ENCODE data around the gene TMEM115.

TMEM115 gene

DNA sequence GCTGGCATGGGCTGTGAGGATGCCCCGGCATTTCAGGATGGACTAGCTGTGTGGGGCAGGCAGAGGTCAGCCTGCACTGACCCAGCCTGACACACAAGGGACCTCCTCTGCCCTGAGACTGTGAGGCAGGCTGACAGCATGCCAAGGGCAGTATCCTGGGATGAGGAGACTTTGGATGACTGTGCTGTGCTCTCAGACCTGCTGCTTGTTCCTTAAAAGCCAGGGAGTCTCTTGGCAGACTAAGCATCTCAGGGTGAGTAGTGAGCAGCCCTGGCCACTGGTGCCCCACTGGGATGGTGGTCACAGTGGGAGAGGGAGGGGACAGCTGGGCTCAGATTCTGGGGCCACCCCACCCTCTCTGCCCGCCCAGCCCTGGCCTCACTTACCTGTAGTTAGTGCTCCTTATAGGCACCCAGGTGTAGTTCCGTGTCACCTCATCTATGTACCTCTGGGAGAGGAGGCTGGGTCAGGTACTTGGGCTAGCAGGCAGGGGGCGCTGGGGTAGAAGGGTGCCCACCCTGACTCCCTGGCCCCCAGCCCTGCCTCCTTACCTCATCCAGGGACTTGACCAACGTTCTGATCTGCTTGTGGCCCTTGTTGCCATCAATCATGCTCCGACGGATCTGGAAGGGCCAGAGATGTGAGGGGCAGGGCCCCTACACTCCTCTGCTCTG is 16.1 kb upstream of the TMEM115 start:
- DNase-seq: no peak

DNA sequence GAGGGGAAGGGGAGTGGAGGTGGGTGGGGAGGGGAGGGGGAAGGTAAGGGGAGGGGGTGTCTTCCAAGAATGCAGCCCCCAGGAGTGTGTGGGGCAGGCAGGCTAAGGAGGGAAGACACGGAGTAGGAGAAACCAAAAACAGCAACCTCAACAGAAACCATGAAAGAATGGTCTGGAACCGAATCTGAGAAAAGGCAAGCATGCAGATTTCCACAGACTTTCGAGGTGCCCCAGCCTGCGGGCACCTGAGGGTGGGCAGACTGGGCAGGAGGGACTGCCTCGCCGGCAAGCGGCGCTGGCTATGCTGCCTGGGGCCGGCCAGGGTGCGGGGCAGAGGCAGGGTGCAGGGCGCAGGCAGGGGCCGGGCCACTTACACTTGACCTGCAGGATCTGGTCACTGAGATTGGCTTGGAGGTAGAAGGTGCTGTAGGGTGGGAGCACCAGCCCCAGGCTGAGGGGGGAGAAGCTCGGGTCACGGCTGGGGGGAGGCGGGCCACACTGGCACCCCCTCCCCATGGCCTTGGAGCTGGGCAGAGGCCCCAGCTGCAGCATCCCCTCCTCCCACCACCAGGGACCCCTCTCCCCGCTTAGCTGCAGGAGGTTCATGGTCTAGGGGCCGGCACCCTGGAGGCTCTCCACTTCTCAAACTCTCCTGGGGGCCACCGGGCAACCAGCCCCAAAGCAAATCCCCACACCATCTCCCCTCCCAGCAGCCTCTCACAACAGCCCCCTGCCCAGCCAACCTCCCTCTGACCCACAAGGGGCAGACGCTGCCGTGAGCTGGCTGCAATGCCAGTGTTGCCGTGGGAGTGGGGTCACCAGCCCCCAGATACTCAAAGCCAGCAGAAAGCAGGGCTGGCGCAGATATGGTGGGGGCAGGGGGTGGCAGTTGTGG is 15.3 kb upstream of the TMEM115 start:
- DNase-seq: no peak

DNA sequence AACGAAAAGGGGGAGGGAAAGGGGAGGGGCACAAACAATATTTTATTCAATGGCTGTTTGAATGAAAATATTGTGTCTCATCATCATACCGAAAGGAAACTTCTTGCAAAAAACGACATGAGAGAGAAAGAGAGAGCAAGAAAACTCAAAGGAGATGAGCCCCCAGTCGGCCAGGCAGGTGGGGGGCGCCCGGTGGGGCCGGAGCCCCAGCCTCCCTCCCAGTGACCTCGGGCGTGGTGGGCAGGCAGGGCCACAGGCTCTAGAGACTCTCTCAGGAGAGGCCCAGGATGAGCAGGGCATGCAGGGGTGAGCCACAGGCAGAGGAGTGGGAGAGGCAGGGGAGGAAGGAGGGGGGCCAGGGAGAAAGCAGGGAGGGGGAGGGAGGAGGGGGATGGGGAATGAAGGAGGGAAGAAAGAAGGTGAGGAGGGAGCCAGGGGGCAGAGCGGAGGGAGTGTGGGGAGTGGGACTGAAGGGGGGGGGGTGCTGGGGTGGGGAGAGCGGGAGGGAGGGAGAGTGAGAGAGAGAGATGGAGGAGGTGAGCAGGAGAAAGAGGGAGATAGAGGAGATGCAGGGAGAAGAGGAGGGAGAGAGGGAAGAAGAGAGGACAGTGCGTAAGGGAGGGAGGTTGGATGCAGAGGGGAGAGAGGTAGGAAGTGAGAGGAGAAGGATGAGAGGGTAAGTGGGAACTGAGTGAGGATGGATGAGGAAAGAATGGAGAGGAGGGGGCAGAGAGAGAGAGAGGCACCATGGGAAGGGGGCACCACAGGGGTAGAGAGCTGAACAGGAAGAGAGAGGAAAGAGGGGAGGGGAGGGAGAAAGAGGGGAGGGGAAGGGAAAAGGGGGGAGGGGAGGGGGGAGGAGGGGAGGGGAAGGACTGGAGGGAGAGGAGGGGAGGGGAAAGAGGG is 14.1 kb upstream of the TMEM115 start:
- DNase-seq: no peak

DNA sequence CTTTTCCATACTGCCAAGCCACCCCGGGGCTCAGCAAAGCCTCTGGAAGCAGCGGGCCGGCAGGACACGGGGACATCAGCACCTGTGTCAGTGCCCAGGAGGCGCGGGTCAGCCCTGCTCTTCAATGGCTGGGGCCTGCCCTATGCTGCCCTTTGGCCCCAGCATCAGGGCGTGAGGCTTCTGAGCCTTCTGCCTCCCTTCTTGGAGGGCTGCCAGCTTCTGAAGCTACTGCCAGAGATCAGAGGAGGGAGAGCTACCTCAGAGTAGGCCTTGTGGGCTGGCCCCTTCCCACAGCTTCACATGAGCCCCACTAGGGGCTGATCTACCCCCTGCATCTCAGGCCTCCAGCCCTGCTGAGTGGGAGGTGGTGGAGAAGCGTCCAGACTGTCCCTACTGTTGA is 13.0 kb upstream of the TMEM115 start:
- no peak for DNase-seq

DNA sequence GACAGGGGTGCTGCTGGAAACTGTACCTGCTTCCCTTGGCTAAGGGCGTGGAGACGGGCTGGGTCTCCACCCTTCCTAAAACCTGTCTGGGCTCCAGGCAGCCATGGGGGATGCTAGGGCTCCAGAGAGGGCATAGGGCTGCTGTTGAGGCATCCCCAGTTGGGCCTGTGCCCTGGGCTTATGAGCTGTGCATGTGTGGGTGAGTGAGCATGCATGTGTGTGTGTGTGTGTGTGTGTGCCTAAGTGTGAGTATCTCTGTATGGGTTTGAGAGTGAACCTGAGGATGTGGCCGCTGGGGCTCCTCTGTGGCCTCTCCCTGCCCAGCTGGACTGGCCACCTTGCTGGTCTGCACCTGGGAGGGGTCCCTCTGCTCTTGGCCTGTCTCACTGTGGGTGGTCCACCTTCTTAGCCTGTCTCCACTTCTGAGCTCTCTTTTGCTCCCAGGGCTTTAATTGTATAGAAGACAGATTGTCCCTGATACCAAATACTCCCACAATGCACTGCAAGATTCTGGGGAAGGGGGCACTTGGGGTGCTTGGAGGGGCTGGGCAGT is 11.9 kb upstream of the TMEM115 start:
- no peak for DNase-seq

DNA sequence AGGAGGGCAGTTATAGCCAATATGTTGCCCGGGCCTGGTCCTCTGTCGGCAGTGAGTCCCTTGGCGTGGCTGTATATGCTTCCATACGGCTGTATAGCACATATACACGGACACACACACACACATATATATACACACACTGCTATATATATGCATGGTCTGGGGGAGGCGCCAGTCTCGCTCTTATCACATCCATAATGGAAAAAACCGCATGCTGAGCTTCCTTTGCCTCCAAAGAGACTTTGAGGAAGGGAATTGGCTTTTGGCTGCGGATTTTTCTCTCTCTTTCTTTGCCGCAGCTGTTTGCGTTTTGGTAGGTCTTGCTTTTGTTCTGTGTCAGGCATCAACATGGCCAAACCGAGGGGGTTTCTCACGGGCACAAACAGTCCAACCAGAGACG is 11.3 kb upstream of the TMEM115 start:
- no peak for DNase-seq

DNA sequence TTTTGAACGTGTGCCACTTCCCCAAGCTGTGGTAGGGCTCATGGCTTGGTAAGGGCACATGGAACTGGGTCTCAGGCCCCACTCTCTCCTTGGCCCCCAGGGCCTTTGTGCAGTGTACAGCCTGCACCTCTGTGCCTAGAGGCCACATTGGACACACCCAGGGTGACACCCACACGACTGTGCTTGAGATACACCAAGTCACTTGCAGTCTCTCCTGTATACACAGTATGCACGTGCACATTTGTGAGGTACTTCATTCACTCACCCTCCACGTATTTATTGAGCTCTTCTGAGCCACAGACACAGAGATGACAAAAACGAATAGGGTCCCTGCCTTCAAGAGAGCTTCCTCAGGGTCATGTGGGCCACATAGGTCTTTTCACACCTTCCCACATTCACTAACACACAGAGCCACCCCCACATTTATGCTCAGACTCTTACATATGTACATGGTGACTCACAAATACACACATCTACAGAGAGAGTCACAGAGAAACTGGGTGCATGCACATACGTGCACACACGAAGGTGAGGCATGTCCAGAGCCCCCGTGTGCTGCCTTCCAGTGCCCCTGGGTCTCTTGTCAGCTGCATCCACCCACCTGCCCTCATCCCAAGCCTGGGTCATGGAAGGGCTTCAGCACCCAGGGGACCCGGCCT is 9.8 kb upstream of the TMEM115 start:
- no peak for DNase-seq

DNA sequence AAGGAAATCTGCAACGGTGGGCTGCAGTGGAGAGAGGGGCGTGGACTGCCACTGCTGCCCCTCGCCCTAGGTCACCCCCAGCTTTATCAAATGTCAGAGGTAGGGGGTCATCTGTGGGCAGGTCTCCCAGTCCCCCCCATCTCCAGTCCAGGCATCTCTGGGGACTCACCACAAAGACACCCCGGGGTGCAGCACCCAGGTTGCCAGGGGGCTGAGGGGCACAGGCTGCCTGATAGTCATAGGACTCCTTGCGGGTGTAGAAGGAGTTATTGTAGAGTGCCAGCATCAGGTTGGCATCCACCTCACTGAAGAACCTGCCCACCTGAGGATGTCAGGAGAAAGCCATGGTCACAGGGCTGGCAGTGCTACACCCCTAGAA is 6.5 kb upstream of the TMEM115 start:
- DNase-seq: no peak

DNA sequence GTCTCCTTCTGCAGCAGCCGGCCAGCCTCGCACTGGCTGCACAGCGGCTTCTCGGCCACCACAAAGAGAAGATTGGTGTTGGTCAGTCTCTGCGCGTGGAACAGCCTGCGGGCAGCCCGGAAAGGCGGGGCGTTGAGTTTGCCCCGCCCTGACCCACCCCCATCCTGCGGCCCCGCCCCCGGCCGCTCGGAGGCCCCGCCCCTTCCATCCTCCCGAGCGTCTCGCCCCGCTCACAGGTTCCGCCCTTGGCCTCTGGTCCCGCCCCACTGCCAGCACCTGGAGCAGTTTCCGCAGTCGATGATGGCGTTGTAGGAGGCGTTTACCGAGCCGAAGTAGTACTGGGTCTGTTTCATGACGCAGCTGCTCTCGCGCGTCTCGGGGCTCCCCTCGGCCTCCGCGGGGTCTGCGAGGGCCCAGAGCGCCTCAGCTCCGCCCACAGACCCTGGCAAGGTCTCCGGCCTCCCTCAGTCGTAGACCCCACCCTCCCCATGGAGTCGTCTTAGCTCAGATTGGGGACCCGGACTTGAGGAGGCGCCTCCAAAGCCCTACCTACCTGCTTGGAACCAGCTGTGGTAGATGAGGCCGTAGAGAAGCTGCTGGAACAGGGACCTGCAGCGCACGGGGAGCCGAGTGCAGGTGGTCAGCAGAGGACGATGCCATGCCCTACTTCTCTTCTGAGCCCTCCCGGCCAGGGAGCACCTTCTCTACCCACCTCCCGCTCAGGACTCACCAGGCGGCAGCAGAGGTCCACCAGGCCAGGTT is 5.9 kb upstream of the TMEM115 start:
- DNase-seq: peak; percentile 93

DNA sequence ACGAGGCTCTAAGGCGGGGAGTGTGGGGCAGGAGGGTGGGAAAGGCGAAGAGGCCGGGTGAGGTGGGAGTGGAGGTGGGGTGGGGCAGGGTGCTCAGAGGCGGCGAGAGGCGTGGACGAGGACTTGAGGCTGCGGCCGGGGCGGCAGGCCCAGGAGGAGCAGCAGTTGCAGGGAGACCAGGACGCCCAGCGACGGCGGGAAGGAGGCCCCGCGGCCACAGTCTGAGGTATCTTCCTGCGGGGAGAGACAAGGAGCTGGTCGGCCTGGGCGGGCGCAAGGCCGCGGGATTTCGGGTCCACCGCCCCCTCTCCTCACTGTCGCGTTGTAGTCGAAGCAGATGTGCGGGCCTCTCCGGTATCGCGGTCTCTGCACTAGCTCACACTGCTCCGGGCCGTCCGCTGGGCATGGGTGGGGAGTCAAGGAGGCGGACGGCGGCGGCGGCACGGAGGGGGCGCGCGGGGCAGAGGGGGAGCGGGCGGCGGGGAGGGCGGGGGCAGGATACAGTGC is 5.3 kb upstream of the TMEM115 start:
- no peak for DNase-seq

DNA sequence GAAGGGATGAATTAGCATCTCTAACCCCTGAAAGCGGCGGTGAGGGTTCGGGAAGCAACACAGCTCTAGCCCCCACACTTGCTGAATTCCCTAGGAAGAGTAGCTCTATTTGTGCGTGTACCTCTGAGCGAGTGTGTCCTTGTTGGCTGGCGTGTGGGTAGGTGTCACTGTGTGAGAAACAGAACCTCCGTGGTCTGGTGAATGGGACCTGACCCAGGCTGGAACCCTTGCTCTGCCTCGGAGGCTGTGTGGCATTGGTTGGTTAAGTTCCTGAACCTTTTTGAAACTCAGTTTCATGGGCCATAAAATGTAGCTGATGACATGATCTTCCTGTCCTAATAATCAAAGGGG is 414 bp upstream of the TMEM115 start:
- no peak for DNase-seq

DNA sequence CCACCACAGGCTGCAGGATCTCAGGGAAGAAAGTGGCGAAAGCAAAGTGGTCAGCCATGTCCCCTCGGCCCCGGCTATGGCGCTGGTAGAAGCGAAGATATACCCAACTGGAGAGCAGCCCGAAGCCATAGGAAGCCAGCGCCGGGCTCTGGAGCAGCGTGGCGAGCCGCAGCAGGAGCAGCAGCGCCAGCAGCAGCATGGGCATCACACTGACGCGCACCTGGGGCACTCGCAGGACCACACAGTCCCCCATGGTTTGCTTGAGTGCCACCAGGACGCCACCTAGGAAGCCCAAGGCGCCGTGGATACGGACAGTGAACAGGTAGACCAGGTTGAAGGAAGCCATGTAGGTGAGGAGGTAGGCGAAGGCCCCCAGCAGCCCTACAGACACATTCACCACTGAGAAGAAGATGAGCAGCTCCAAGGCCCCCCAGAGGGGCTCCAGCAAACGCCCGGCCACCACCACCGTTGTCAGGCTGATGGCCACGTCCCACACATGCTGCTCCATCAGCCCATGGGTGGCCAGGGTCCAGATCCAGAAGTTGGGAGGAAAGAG is 888 bp downstream of the TMEM115 start:
- no peak for DNase-seq

DNA sequence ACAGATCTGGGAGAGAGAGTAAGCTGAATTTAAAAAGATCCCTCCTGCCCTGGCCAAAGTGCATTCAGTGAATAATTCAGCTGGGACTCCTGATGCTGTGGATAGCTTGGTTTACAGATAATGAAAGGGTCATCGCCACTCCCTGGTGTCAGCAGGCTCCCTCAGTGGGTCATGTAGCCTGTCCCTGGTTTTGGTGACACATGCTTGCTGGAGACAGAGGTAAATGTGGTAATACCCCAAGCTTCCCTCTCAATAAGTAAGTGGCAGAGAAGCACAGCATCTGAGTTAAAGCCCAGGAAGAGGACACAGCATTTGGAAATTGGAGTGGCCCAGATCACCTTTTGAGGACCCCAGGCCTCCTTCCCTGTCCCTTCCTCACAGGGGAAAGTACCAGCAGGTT is 1.8 kb downstream of the TMEM115 start:
- DNase-seq: no peak

DNA sequence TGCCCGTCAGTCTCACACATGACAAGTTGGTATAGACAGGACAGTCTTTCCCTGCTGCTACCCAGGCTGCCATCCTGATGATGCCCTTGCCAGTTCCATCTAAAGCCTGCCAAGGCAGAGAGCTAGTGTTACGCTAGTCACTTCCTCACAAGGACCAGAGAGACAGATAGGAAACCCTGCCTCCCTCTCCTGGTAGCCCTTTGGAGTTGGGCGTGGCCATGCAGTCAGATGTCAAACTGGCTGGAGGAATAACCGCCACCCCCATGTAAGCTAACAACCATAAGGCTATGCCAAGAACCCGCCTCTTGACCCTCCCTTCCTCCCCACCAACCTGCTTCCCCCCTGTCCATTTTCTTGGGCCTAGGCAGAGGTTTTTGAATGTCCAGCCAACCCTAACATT is 2.8 kb downstream of the TMEM115 start:
- no peak for DNase-seq

DNA sequence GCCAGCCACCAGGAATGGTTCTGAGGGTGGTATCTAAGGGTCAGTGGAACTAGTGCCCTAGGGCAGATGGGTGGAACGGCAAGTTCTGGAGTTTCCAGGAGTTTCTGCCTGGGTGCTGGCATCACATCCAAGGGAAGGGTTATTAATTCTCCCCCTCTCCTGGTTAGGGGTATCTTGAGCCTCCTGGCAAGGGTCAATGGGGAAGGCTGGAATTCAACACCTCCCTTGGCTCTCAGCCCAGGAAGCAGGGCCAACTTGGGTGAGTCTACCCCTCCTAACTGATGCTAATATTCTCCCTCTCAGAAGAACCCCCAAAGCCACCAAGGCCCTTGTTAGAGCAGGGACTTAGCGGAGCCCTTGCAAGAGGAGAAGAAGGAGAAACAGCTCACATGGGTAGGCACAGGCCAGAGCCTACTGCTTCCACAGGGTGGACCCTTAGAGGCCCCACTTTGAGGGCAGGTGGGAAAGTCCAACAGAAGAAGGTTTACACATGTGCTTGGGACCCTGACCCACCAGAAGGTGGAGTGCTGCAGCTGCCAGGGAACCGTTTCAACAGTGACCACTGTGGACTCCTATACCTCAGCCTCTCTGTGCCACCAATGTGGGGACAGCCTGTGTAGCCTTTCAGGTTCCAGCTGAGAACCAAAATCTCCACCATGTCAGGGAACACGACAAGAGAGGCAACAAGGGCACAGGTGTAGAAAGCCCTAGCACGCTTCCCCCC is 3.3 kb downstream of the TMEM115 start:
- no peak for DNase-seq

DNA sequence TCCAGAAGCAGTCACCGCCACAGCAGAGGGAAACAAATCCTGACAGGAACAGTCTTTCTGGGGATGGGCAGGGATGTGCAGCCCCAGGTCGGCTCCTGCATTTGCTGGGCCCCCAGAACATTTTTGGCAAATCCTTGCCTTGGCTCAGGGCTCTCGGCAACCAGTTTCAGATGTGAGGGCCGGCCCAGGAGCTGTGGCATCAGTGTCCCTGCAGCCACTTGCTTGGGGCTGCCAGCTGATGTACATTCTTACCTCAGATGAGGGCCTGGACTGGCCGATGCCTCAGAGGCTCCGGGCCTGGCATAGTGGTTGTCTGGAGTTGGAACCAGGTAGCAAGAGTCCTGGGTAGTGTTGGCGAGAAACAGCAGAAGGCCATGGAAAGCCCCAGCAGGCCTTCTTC is 4.5 kb downstream of the TMEM115 start:
- DNase-seq: no peak

DNA sequence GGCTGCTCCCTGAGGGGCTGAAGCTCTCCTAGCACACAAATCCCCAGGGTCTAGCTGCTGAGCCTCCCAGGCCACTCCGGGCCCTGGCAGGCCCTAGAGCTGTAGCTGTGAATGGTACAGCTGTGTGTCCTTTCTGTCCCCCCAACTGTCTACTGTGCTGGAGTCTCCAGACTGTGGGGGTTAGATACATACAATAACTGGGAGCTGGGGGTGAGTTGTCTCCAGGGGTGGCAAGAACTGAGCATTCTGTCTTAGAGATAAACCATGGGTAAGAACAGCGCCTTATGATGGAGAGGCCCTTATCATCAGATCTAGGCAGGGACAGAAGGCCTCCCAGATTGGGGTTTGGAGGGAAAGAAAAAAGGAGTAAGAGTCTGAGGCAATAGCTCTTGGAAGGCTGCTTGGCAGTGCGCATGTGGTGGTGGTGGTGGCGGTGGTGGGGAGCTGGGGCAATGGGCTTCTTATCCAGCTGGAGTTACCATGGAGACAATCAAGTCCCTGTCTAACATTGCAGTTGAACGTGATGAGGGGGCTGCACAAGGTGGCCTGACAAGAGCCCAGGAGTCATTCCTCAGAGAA is 5.0 kb downstream of the TMEM115 start:
- no peak for DNase-seq

DNA sequence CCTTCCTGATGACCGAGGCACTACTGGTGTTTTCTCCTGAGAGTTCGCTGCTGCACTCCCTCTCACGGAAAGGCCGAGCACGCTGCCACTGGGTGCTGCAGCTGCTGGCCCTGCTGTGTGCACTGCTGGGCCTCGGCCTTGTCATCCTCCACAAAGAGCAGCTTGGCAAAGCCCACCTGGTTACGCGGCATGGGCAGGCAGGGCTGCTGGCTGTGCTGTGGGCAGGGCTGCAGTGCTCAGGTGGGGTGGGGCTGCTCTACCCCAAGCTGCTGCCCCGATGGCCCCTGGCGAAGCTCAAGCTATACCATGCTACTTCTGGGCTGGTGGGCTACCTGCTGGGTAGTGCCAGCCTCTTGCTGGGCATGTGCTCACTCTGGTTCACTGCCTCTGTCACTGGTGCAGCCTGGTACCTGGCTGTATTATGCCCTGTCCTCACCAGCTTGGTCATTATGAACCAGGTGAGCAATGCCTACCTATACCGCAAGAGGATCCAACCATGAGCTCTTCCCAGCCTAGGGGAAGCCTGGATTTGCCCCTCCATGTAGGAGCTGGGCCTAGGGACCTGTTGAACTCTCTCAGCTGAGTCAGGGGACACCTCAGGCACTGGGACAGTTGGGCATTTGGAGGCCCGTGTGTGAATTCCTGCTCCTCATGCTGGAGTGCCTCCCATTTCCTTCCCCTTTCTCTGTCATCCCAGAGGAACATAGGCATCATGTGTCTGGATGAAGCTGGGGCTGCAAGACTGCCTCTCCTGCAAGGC is 5.9 kb downstream of the TMEM115 start:
- no peak for DNase-seq

DNA sequence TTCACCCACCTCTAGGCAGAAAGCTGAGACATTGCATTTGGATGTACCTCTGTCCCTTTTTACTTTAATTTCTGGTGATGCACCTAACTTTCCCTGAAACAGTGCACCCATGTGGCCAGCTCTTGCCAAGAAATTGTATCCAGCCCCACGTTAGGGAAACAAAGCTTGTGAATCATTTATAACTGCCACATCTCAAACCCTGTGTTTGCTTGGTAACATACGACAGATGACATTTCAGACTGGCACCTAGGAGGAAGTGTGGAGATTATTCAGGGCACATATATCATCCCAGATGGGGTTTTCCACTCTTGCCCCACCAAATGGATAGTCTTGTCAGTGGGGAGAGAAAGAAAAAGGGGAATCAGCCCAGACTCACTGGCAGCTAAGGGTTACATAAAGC is 6.5 kb downstream of the TMEM115 start:
- DNase-seq: no peak

DNA sequence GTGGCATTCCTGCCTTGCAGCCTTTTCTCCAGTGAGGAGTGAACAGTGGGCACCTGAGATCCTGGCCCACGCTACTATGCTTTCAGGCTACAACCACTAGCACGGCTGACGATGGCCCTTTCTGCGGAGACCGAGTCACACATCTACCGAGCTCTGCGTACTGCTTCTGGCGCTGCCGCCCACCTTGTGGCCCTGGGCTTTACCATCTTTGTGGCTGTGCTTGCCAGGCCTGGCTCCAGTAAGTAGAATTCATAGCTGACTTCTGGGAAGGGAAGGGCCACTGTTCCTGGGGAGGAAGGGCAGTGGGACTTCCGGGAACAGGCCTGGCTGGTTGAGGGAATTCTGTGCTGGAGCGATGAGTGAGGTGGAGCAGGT is 8.0 kb downstream of the TMEM115 start:
- no peak for DNase-seq
